Stimulated activated memory B cell treated with anti-CD40 and anti-IgM and Interleukin-4, amounts not matched to agents 10 μg/mL and 1 μg/mL and 100 μg/mL, for 72 hours (primary cell): ENCODE measurements around the gene AGFG2.
"Not testable (repeated sequence)": the region's sequence is repeated elsewhere in the genome, so short reads cannot be mapped to it uniquely, and the experiment has no call there.

Source experiments
- ATAC-seq: fragments of 150-1000 bp; cut with Tn5 transposase; 2 replicates; pipeline ENCODE4 v1.10.0; 2021
- H3K27ac Mint-ChIP-seq: one replicate; pipeline ENCODE4 v1.8.0; 2022; ENCODE audit warnings: mild to moderate bottlenecking, mixed read lengths
- H3K27me3 Mint-ChIP-seq: one replicate; pipeline ENCODE4 v1.8.0; 2022; ENCODE audit warnings: mixed read lengths
- H3K36me3 Mint-ChIP-seq: one replicate; pipeline ENCODE4 v1.8.0; 2022; ENCODE audit warnings: mixed read lengths
- H3K4me1 Mint-ChIP-seq: one replicate; pipeline ENCODE4 v1.8.0; 2022; ENCODE audit warnings: mixed read lengths
- H3K4me3 Mint-ChIP-seq: one replicate; pipeline ENCODE4 v1.8.0; 2022; ENCODE audit warnings: mild to moderate bottlenecking, moderate library complexity, mixed read lengths
- H3K9me3 Mint-ChIP-seq: one replicate; pipeline ENCODE4 v1.8.0; 2022; ENCODE audit warnings: mixed read lengths

Gene AGFG2

GRCh38 chr7:100538654-100539435 is at the start of gene AGFG2:
Gene AGFG2, plus strand, starts transcription at chr7:100539203. Its CDS starts 144 bp downstream, at chr7:100539347.
- Mint-ChIP-seq H3K36me3 (no peaks in the 10 kb centered on the region), H3K9me3 (no peaks in the 10 kb centered on the region), H3K27ac (peak within 1 kb of the TSS; percentile 73), H3K27me3 (no peaks in the 10 kb centered on the region), H3K4me3 (peak within 1 kb of the TSS; percentile 91), H3K4me1 (peaks cover 35% of the 10 kb centered on the region)
- ATAC-seq, result peak; percentile 99

GRCh38 chr7:100489824-100490223 is 49.2 kb upstream of the AGFG2 start:
- no peak for ATAC-seq
- Mint-ChIP-seq H3K9me3 (no peaks in the 10 kb centered on the region), H3K36me3 (no peaks in the 10 kb centered on the region), H3K27me3 (peaks cover 64% of the 10 kb centered on the region), H3K27ac (no peak overlapping the region), H3K4me1 (peaks cover 17% of the 10 kb centered on the region), H3K4me3 (no peak overlapping the region)

GRCh38 chr7:100490483-100491191 is 48.4 kb upstream of the AGFG2 start:
- Mint-ChIP-seq H3K9me3 (no peaks in the 10 kb centered on the region), H3K36me3 (no peaks in the 10 kb centered on the region), H3K4me3 (no peak overlapping the region), H3K27me3 (peaks cover 67% of the 10 kb centered on the region), H3K27ac (no peak overlapping the region), H3K4me1 (peaks cover 17% of the 10 kb centered on the region)
- ATAC-seq, result no peak

GRCh38 chr7:100491192-100491578 is 47.8 kb upstream of the AGFG2 start:
- Mint-ChIP-seq H3K4me3 (no peak overlapping the region), H3K9me3 (no peaks in the 10 kb centered on the region), H3K27ac (no peak overlapping the region), H3K4me1 (peaks cover 17% of the 10 kb centered on the region), H3K36me3 (no peaks in the 10 kb centered on the region), H3K27me3 (peaks cover 65% of the 10 kb centered on the region)
- ATAC-seq, result no peak

- peaks cover 52% of the 10 kb centered on the region for H3K27me3 Mint-ChIP-seq
- peak overlapping the region; percentile 54 for H3K4me3 Mint-ChIP-seq
- no peak for ATAC-seq
- no peak overlapping the region for H3K27ac Mint-ChIP-seq
- no peaks in the 10 kb centered on the region for H3K36me3 Mint-ChIP-seq
- H3K4me1 Mint-ChIP-seq, result peaks cover 17% of the 10 kb centered on the region
- H3K9me3 Mint-ChIP-seq, result no peaks in the 10 kb centered on the region
These were observed 46.1 kb upstream of the AGFG2 start for GRCh38 chr7:100492738-100493475.

GRCh38 chr7:100493476-100494264 is 45.3 kb upstream of the AGFG2 start:
- Mint-ChIP-seq H3K4me3 (peak overlapping the region; percentile 54), H3K27ac (no peak overlapping the region), H3K27me3 (peaks cover 52% of the 10 kb centered on the region), H3K4me1 (peaks cover 17% of the 10 kb centered on the region), H3K9me3 (no peaks in the 10 kb centered on the region), H3K36me3 (no peaks in the 10 kb centered on the region)
- peak; percentile 71 for ATAC-seq

- Mint-ChIP-seq H3K4me3 (no peak overlapping the region), H3K36me3 (no peaks in the 10 kb centered on the region), H3K4me1 (peaks cover 11% of the 10 kb centered on the region), H3K27ac (no peak overlapping the region), H3K9me3 (no peaks in the 10 kb centered on the region), H3K27me3 (peaks cover 26% of the 10 kb centered on the region)
- no peak for ATAC-seq
These were observed 42.5 kb upstream of the AGFG2 start for GRCh38 chr7:100496509-100496908.

- not testable (repeated sequence) for ATAC-seq, H3K4me3 Mint-ChIP-seq, H3K4me1 Mint-ChIP-seq, H3K27ac Mint-ChIP-seq, H3K27me3 Mint-ChIP-seq, H3K9me3 Mint-ChIP-seq, H3K36me3 Mint-ChIP-seq
These were observed 38.3 kb upstream of the AGFG2 start for GRCh38 chr7:100500743-100501142.

GRCh38 chr7:100504031-100504430 is 35.0 kb upstream of the AGFG2 start:
- H3K27ac Mint-ChIP-seq, H3K4me3 Mint-ChIP-seq, H3K4me1 Mint-ChIP-seq, H3K9me3 Mint-ChIP-seq, H3K36me3 Mint-ChIP-seq, ATAC-seq: not testable (repeated sequence)
- peaks cover 22% of the 10 kb centered on the region for H3K27me3 Mint-ChIP-seq

- no peak for ATAC-seq
- Mint-ChIP-seq H3K27me3 (peaks cover 28% of the 10 kb centered on the region), H3K4me1 (no peaks in the 10 kb centered on the region), H3K9me3 (no peaks in the 10 kb centered on the region), H3K36me3 (no peaks in the 10 kb centered on the region), H3K4me3 (no peak overlapping the region), H3K27ac (no peak overlapping the region)
These were observed 34.0 kb upstream of the AGFG2 start for GRCh38 chr7:100504887-100505611.

GRCh38 chr7:100506356-100506923 is 32.6 kb upstream of the AGFG2 start:
- Mint-ChIP-seq H3K36me3 (no peaks in the 10 kb centered on the region), H3K4me1 (no peaks in the 10 kb centered on the region)

GRCh38 chr7:100509231-100509630 is 29.8 kb upstream of the AGFG2 start:
- Mint-ChIP-seq H3K36me3 (no peaks in the 10 kb centered on the region), H3K27ac (no peak overlapping the region), H3K4me1 (no peaks in the 10 kb centered on the region), H3K27me3 (peaks cover 41% of the 10 kb centered on the region), H3K9me3 (no peaks in the 10 kb centered on the region), H3K4me3 (no peak overlapping the region)
- no peak for ATAC-seq

More at GRCh38 chr7:100506356-100506923, 32.6 kb upstream of the AGFG2 start:
- Mint-ChIP-seq H3K27ac (no peak overlapping the region), H3K9me3 (no peaks in the 10 kb centered on the region), H3K27me3 (peaks cover 28% of the 10 kb centered on the region), H3K4me3 (no peak overlapping the region)
- no peak for ATAC-seq

GRCh38 chr7:100510437-100511239 is 28.4 kb upstream of the AGFG2 start:
- no peaks in the 10 kb centered on the region for H3K9me3 Mint-ChIP-seq
- no peaks in the 10 kb centered on the region for H3K4me1 Mint-ChIP-seq
- H3K4me3 Mint-ChIP-seq, result no peak overlapping the region
- no peak for ATAC-seq
- no peak overlapping the region for H3K27ac Mint-ChIP-seq
- H3K27me3 Mint-ChIP-seq, result peaks cover 41% of the 10 kb centered on the region
- H3K36me3 Mint-ChIP-seq, result no peaks in the 10 kb centered on the region
